ENCODE measurements around the gene ATP6AP1.
"Not testable (repeated sequence)": the region's sequence is repeated elsewhere in the genome, so short reads cannot be mapped to it uniquely, and the experiment has no call there.

ATP6AP1 gene

GRCh38 chrX:154389812-154390747, 38.4 kb upstream of the ATP6AP1 start:
- not testable (repeated sequence) for H3K9me2 ChIP-seq (replicated peaks; ENCODE audit: insufficient read depth, low read length); H3K4me3 ChIP-seq (ENCODE audit: insufficient read depth, low read length, poor library complexity, severe bottlenecking); H3K9ac ChIP-seq (ENCODE audit: low read length); H3K27ac ChIP-seq (ENCODE audit: low read depth, low read length); H3K4me2 ChIP-seq (ENCODE audit: low read depth, low read length, poor library complexity, severe bottlenecking); H3K9me3 ChIP-seq (ENCODE audit: insufficient read depth, low read length); H3F3A ChIP-seq (ENCODE audit: insufficient read depth); H3K27me3 ChIP-seq (ENCODE audit: low read length); H4K20me1 ChIP-seq (ENCODE audit: low read depth, low read length); H3K36me3 ChIP-seq (ENCODE audit: low read length); H2AFZ ChIP-seq (ENCODE audit: low read depth, low read length, severe bottlenecking); H3K79me2 ChIP-seq (ENCODE audit: insufficient read depth, low read length)

GRCh38 chrX:154396363-154396762, 32.1 kb upstream of the ATP6AP1 start:
- not testable (repeated sequence) for H3K9ac ChIP-seq (ENCODE audit: low read length); H3K9me2 ChIP-seq (replicated peaks; ENCODE audit: insufficient read depth, low read length); H4K20me1 ChIP-seq (ENCODE audit: low read depth, low read length); H3K4me3 ChIP-seq (ENCODE audit: insufficient read depth, low read length, poor library complexity, severe bottlenecking); H3K27ac ChIP-seq (ENCODE audit: low read depth, low read length); H3K79me2 ChIP-seq (ENCODE audit: insufficient read depth, low read length); H3K27me3 ChIP-seq (ENCODE audit: low read length); H2AFZ ChIP-seq (ENCODE audit: low read depth, low read length, severe bottlenecking); H3K9me3 ChIP-seq (ENCODE audit: insufficient read depth, low read length); H3K4me2 ChIP-seq (ENCODE audit: low read depth, low read length, poor library complexity, severe bottlenecking)
- Histone ChIP-seq H3K36me3 (ENCODE audit: low read length) (peaks cover 12% of the 10 kb centered on the region), H3F3A (ENCODE audit: insufficient read depth) (peaks cover 30% of the 10 kb centered on the region)

- Histone ChIP-seq H4K20me1 (ENCODE audit: low read depth, low read length) (no peaks in the 10 kb centered on the region; the same call in 1 of the 2 replicates), H2AFZ (ENCODE audit: low read depth, low read length, severe bottlenecking) (no peak overlapping the region), H3K4me2 (ENCODE audit: low read depth, low read length, poor library complexity, severe bottlenecking) (peak overlapping the region; percentile 98), H3K27ac (ENCODE audit: low read depth, low read length) (peak overlapping the region; percentile 93), H3K9me3 (ENCODE audit: insufficient read depth, low read length) (no peaks in the 10 kb centered on the region), H3K9me2 (replicated peaks; ENCODE audit: insufficient read depth, low read length) (no peaks in the 10 kb centered on the region), H3K4me3 (ENCODE audit: insufficient read depth, low read length, poor library complexity, severe bottlenecking) (peak overlapping the region; percentile 64), H3K79me2 (ENCODE audit: insufficient read depth, low read length) (peaks cover 10% of the 10 kb centered on the region; the same call in 1 of the 2 replicates), H3K27me3 (ENCODE audit: low read length) (no peaks in the 10 kb centered on the region), H3K9ac (ENCODE audit: low read length) (peak overlapping the region; percentile 99), H3K36me3 (ENCODE audit: low read length) (peaks cover 12% of the 10 kb centered on the region), H3F3A (ENCODE audit: insufficient read depth) (peaks cover 38% of the 10 kb centered on the region)
- TF ChIP-seq CTCF (IDR thresholded peaks at IDR 0.05; ENCODE audit: insufficient read depth, low read length, poor library complexity, severe bottlenecking) (no peak), EZH2phosphoT487 (conservative IDR thresholded peaks at IDR 0.05; ENCODE audit: low read length) (no peak)
Measured at GRCh38 chrX:154396973-154397887, 31.2 kb upstream of the ATP6AP1 start.

GRCh38 chrX:154397888-154398667, 30.4 kb upstream of the ATP6AP1 start, which contains the start of gene RPL10:
Gene RPL10 (plus strand): TSS chrX:154398377. CDS start chrX:154398520, 143 bp downstream.
- Histone ChIP-seq H3K36me3 (ENCODE audit: low read length) (peaks cover 12% of the 10 kb centered on the region), H3K9me3 (ENCODE audit: insufficient read depth, low read length) (no peaks in the 10 kb centered on the region), H3F3A (ENCODE audit: insufficient read depth) (peaks cover 42% of the 10 kb centered on the region), H3K27me3 (ENCODE audit: low read length) (no peaks in the 10 kb centered on the region), H3K4me2 (ENCODE audit: low read depth, low read length, poor library complexity, severe bottlenecking) (peak within 1 kb of the TSS; percentile 98), H3K79me2 (ENCODE audit: insufficient read depth, low read length) (peaks cover 10% of the 10 kb centered on the region; the same call in 1 of the 2 replicates), H2AFZ (ENCODE audit: low read depth, low read length, severe bottlenecking) (no peak within 1 kb of the TSS), H3K9me2 (replicated peaks; ENCODE audit: insufficient read depth, low read length) (no peaks in the 10 kb centered on the region), H3K9ac (ENCODE audit: low read length) (peak within 1 kb of the TSS; percentile 99), H3K27ac (ENCODE audit: low read depth, low read length) (peak within 1 kb of the TSS; percentile 93), H3K4me3 (ENCODE audit: insufficient read depth, low read length, poor library complexity, severe bottlenecking) (peak within 1 kb of the TSS; percentile 92), H4K20me1 (ENCODE audit: low read depth, low read length) (no peaks in the 10 kb centered on the region; the same call in 1 of the 2 replicates)
- TF ChIP-seq EZH2phosphoT487 (conservative IDR thresholded peaks at IDR 0.05; ENCODE audit: low read length) (no peak), CTCF (IDR thresholded peaks at IDR 0.05; ENCODE audit: insufficient read depth, low read length, poor library complexity, severe bottlenecking) (no peak)
